GM19324 (cell line): Measurements from ENCODE around the gene FBXW9.
"Not testable (repeated sequence)": the region's sequence is repeated elsewhere in the genome, so short reads cannot be mapped to it uniquely, and the experiment has no call there.

Source experiments
- ATAC-seq: cut with Tn5 transposase; IDR thresholded peaks from one replicate; pipeline ENCODE4 v1.9.1; 2021; ENCODE audit warnings: mild to moderate bottlenecking, moderate library complexity; ENCODE audit not compliant: unreplicated experiment, low FRiP score

FBXW9 gene

DNA sequence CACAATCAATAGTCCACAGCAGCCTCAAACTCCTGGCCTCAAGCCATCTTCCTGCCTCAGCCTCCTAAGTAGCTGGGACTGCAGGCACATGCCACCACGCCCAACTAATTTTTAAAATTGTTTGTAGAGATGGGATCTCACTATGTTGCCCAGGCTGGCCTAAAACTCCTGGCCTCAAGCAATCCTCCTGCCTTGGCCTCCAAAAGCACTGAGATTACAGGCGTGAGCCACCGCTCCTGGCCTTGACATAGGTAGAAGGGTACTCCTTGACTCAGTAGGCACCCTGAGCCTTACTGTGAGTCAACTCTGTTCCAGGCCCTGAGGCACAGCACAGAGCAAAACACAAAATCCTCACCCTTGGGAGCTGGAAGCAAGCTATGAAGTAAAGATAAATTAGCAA lies 19.5 kb upstream of the FBXW9 start:
- no peak for ATAC-seq

DNA sequence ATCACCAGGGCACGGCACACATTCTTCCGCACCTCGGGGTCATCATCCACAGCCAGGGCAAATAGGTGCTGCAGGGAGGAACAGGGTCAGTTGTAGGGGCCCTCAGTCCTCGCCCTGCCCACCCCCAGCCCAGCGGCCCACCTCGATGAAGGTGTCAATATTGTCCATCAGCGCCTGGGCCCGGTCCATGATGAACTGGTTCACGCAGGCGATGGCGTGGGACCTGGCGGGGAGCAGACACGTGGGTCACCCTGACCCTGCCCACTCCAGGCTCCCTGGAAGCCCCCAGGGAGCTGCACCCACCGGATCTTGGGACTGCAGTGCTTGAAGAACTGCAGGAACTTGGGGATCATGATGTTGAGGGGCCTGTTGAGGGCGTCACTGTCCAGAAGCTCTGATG lies 18.7 kb upstream of the FBXW9 start:
- ATAC-seq = no peak

DNA sequence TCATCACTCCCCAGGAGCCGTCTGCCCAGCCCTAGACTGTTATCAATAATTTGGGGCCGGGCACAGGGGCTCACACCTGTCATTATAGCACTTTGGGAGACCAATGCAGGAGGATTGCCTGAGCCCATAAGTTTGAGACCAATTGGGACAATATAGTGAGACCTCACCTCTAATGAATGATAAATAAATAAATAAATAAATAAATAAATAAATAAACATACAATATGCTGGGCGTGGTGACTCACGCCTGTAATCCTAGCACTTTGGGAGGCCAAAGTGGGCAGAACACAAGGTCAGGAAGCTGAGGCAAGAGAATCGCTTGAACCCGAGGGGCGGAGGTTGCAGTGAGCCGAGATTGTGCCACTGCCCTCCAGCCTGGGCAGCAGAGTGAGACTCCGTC lies 16.9 kb upstream of the FBXW9 start:
- ATAC-seq = not testable (repeated sequence)

DNA sequence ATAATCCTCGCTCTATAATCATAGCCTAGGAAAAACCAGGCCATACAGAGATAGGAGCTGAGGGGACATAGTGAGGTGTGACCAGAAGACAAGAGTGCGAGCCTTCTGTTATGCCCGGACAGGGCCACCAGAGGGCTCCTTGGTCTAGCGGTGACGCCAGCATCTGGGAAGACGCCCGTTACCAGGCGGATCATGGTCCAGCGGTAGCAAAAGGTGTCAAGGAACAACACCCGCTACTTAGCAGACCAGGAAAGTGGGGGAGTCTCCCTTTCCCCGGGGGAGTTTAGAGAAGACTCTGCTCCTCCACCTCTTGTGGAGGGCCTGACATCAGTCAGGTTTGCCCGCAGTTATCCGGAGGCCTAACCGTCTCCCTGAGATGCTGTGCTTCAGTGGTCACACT lies 15.6 kb upstream of the FBXW9 start:
- ATAC-seq = not testable (repeated sequence)

DNA sequence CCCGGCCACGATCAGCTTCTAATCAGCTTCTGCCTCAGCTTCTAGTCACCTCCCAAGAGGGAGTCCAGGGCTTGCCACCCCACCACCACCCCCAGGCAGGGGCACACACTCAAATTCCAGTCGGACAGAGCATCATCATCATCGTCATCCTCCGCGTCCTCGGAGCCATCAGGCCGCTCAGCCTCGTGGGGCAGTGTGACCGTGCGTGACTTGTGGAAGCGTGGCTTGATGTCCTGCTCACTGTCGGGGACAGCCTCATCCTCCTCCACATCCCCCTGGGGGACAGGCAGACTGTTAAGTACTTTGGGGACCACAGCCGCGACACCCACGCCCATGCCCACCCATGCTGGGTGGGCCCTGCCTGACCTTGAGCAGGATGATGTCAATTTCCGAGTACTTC lies 14.8 kb upstream of the FBXW9 start:
- no peak for ATAC-seq

DNA sequence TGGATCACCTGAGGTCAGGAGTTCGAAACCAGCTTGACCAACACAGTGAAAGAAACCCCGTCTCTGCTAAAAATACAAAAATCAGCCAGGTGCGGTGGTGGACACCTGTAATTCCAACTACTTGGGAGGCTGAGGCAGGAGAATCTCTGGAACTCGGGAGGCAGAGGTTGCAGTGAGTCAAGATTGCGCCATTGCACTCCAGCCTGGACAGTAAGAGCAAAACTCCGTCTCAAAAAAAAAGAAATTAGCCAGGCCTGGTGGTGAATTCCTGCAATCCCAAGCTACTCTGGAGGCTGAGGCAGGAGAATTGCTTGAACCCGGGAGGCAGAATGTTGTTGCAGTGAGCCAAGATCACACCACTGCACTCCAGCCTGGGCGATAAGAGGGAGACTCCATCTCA lies 12.2 kb upstream of the FBXW9 start:
- ATAC-seq = no peak

DNA sequence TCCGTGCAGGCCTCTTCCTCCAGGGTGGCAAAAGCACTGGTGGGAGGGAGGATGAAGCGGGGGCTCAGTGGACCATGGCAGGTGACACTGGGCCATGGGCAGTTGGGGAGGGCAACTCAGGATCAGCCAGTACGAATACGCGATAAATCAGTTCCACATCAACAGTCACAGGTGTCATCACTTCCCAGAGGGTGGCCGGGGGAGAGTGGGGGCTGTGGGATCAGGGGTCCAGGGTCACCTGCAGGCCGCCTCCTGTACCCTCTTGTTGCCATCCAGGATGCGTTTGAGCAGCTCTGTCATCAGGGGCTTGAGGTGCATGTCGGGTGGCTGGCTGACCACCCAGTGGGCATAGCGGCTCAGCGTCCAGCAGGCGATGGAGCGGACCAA lies 9.9 kb upstream of the FBXW9 start:
- no peak for ATAC-seq

DNA sequence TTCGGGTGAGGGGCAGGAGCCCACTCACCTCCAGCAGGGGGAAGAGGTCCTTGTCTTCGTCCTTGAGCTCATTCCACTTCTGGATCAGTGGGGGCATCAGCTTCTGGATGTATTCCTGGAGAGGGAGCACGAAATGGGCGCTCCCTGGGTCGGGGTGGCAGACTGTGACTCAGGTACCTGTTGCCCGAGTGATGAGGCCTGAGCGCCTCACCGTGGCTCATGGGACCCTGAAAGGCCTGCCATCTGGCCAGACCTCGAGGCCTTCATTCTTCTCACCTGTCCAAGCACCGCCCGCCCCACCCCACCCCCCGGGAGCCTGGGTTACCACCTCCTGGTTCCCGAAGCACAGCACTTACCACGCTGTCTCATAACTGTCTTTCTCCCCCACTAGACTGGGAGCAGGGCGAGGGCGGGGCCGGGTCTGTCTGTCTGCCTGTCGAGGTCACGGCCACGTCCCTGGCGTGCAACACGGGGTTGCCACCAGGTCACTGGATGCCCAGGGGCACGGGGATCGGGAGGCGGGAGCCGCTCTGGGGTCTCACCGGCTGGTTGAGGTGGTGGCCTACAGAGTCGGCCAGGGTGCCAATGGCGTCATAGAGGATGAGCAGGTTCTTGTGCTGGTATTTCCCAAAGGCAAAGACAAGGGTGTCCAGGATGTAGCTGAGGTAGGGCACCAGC lies 9.4 kb upstream of the FBXW9 start:
- no peak for ATAC-seq

DNA sequence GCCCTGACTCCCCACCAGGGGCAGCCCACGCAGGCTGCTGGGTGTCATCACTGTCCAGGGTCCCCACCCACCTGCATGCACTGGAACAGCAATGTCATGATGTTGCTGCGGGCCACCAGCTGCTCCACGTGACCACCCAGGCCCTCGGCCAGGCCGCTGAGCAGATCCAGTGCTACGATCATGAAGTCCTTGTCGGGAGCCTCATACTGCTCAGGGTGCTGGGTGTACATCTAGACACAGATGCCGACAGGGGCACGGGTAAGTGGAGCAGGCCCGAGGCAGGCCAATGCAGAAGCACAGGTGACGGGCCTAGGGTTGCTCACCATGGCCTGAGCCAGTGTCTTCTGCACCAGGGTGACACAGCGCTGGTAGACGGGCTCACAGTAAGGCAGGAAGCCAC lies 8.7 kb upstream of the FBXW9 start:
- no peak for ATAC-seq

DNA sequence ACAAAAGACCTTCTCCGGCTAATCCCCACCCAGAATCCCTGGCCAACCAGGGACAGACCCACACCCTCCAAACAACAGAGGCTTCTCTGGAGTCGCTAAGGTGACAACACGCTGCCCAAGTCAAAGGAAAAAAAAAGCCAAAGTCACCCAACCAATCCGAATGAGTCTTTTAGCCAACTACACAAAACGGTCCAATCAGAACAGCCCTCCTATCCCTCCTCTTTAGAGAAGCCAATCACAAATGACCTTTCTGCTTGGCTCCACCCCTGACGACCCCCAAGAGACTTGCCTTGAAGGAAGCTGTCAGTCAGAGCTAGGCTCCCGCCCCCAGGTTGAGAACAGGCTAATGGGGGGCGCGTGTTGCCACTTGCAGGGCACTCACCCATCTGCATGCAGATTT lies 6.6 kb upstream of the FBXW9 start:
- ATAC-seq = no peak

DNA sequence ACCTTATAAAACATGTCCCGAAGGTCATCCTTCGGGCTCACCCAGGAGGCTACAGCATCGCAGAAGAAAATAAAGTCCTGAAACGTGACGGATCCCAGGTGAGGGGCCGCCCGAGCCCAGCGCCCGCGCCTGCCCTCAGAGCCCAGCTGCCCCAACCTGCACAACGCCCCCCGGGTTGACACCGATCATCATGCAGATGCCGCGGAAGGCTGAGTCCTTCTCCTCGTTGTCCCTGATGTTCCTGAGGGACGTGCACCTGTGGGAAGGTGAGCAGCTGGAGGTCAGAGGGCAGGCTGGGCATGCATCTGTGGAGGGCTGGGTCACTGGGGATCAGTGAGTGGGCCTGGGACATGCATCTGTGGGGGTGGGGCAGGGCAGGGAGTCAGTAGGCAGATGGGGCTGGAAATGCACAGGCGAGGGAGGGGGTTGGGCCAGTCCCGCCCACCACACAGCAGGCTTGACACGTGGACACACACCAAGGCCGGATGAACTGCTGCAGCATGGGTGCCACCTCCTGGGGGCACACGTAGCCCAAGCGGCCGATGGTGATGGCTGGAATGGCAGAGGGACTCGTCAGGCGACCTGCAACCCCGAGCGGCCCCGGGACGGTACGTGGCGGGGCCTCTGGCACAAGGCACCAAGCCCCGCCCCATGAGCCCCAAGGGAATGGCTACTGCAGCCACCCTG lies 5.3 kb upstream of the FBXW9 start:
- no peak for ATAC-seq

DNA sequence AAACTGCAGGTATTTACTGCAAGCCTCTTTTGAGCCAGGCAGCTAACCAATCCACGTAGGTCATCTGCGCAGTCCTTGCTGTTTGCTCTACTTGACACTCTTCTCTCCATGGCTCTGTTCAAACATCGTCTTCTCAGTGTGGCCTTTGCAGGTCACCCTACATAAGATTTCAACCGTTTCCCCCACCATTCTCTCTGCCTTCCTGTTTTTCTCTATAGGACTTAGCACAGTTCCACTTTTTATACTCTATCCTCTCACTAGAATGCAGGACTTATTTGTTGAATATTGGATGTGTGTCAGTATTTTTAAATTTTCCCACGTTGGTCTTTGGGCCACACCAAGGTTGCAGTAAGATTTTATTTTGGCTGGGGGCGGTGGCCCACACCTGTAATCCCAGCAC lies 1.7 kb upstream of the FBXW9 start:
- ATAC-seq = no peak

DNA sequence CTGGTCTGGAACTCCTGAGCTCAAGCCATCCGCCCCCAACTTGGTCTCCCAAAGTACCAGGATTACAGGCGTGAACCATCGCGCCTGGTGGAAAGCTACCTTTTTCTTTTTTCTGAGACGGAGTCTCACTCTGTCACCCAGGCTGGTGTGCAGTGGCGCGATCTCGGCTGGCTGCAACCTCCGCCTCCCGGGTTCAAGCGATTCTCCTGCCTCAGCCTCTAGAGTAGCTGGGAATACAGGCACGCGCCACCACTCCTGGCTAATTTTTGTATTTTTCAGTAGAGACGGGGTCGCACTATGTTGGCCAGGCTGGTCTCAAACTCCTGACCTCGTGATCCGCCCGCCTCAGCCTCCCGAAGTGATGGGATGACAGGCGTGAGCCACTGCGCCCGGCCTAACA lies 994 bp upstream of the FBXW9 start:
- ATAC-seq = not testable (repeated sequence)

DNA sequence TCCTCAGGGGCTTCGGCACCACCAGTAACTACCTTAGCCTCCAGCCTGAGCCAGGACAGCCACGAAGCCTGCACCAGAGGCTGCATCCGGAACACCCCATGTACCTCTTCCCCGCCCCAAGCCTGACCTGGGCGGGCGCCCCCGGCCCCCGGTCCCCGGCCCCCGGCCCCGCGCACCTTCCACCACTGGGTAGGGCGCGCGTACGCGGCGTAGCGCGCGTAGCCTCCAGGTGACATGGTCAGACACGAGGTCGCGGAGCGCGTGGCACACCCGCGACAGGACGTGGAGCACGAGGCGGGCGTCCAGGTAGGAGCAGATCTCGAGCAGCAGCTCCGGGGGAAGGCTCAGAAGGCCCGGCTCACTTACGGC lies 450 bp downstream of the FBXW9 start:
- peak; percentile 9 for ATAC-seq

DNA sequence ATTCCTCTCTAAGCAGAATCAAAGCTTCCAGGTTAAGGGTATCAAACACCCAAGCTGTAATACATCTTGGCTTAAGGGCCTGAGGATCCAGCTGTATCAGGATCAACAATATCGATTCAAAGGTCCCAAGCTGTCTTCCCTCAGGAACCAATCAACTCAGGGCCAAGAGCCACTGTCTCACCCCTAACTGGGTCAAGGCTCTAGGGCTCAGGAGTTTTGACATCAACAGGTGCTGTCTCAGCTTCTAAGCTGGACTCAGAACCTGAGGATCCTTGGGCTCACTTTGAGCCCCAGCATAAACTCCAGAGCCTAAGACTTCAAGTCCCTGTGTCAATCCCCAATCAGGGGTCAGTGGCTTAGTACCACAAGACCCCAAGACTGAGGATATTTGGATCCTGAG lies 917 bp downstream of the FBXW9 start:
- ATAC-seq = no peak

DNA sequence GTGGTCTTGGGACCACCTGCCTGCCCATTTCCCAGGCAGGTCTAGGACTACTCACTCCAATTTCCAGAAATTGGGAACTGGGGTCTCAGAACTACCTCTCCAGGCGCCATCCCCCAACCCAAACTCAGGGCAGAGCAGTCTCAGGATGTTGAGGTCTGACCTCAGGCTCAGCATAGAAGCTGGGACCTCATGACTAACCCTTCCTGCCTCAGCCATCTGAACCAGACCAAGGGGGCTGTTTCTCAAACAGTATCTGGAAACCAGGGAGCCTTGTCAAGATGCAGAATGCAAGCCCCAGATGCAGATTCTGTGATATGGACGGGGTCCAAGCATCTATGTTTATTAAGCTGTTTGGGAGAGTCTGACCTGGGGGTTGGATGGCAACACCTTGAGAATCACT lies 1.3 kb downstream of the FBXW9 start:
- no peak for ATAC-seq

DNA sequence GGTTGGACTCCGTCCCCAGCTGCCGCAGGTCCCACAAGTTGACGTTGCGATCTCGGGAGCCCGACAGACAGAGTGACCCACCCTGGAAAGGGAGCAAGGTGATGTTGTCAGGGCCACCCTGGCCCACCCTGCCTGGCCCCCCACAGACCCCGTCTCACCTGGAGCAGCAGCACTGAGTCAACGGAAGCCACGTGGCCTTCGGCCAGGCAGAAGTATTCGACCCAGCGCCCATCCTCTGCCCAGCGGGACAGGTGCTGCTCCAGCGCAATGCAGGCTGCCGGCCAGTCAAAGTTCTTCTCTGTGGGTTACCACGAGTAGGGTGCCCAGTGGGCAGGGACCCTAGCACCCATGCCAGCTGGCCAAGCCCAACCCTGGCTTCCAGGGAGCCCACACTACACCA lies 1.8 kb downstream of the FBXW9 start:
- ATAC-seq = no peak

DNA sequence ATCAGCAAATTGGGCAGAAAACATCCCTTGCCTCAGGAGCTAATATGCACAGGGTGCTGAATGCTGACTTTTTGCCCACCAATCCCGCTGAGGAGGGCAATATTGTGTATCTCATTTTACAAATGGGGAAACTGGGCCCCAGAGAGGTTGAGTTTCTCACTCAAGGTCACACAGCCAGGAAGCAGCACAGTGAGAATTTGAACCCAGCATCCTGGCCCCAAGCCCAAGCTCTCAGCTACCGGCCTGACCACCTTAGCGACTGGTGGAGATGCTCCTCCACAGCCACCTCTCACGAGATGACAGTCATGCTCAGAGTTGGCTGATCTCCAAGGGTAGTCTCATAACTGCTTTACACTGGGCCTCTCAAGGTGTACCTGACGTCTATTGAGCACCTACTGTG lies 3.5 kb downstream of the FBXW9 start:
- ATAC-seq = no peak

DNA sequence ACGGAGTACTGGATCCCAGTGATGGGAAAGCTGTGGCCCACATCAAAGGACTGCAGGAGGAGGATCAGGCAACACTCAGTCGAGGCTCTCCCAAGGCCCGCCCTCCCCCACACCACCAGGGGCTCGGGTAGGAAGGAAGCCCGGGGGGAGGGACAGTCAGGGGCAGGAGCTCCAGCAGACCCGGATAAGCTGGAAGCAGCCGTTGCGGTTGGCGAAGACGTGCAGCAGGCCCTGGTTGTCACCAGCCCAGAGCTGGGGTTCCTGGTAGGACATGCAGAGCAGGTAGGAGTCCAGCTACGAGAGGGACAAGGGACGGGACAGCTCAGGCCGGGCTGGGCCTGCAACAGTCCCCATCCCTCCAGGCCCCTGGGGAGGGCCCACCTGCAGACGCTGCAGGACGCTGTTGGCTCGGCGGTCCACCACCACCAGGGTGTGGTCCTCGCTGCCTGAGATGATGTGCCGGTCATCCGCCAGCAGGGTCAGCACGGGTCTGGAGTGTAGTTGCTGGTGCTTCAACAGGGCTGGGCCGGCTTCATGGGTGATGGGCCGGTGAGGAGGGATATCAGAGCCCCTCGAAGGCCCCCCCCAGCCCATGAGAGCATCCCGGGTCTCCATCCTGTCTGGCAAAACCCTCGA lies 6.7 kb downstream of the FBXW9 start:
- no peak for ATAC-seq

DNA sequence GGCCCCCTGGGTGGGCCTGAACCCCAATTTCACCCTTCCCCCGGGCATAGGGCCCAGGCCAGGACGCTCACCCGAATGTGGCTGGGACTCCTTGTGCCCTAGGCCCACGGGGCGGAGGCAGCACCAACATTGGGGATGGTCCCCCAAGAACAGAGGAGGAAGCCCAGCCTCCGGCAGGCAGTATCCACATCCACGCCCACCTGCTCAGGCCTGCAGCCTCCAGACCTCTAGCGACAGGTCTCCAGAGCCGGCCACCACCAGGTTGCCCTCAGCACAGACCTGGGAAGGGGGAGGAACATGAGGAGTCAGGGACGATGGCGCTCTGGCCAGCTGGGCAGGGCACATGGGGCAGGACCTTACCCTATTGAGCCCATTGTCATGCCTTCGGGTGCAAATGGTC lies 7.4 kb downstream of the FBXW9 start:
- no peak for ATAC-seq

DNA sequence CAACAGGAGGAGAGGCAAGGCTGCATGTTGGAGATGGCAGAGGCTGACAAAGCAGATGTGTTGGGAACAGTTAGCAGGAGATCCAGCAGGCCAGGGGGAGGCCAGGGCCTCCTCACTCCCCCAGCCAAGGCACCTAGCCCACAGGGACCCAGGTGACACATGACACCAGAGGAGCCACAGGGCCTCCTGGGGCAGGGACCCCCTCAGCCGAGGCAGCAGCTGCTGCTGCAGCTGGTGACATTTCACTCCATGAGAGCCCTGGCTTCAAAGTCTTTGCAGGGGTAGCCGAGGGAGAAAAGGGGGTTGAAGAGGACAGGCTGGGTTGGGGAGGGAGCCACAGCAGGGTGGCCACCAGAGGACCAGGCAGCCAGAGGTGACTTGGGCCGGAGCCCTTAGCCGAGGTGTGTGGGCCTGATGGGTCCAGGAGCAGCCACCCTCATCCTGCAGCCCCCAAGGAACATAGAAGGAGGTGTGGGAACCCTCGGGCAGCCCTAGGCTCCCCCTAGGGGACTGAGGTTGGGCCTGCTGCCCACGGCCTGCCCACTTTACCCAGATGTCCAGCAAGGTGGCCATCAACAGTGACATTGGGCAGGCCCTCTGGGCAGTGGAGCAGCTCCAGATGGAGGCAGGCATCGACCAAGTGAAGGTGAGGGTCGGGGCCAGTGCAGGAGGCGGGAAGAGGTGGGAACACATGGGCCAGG lies 8.8 kb downstream of the FBXW9 start, which contains the start of gene GNG14:
GNG14 (plus strand) TSS at position 503 of the 701 bp plus-strand sequence; CDS start at position 554, 51 bp downstream.
- no peak for ATAC-seq
